Measurements from ENCODE around the gene B4GALNT3.
"Not testable (repeated sequence)": the region's sequence is repeated elsewhere in the genome, so short reads cannot be mapped to it uniquely, and the experiment has no call there.

B4GALNT3 gene

GRCh38 chr12:575948-576614, 116.3 kb downstream of the B4GALNT3 start:
- no peak for DNase-seq (ENCODE audit: low read depth)

- DNase-seq (ENCODE audit: low read depth) = no peak
These were observed 116.9 kb downstream of the B4GALNT3 start for GRCh38 chr12:576615-577110.

- not testable (repeated sequence) for DNase-seq (ENCODE audit: low read depth)
These were observed 118.4 kb downstream of the B4GALNT3 start for GRCh38 chr12:577994-578747.

- no peak for DNase-seq (ENCODE audit: low read depth)
These were observed 119.1 kb downstream of the B4GALNT3 start for GRCh38 chr12:578748-579419.

GRCh38 chr12:579420-580110, 119.8 kb downstream of the B4GALNT3 start:
- no peak for DNase-seq (ENCODE audit: low read depth)

GRCh38 chr12:580813-581212, 121.1 kb downstream of the B4GALNT3 start:
- DNase-seq (ENCODE audit: low read depth) = no peak

- no peak for DNase-seq (ENCODE audit: low read depth)
These were observed 121.6 kb downstream of the B4GALNT3 start for GRCh38 chr12:581321-581720.

GRCh38 chr12:581746-582145, 122.0 kb downstream of the B4GALNT3 start:
- no peak for DNase-seq (ENCODE audit: low read depth)

- DNase-seq (ENCODE audit: low read depth) = no peak
These were observed 123.6 kb downstream of the B4GALNT3 start for GRCh38 chr12:583251-583869.

GRCh38 chr12:585062-586061, 125.6 kb downstream of the B4GALNT3 start:
- DNase-seq (ENCODE audit: low read depth) = no peak

- no peak for DNase-seq (ENCODE audit: low read depth)
These were observed 126.8 kb downstream of the B4GALNT3 start for GRCh38 chr12:586318-587071.

GRCh38 chr12:587132-588023, 127.6 kb downstream of the B4GALNT3 start:
- DNase-seq (ENCODE audit: low read depth) = no peak

GRCh38 chr12:588024-588322, 128.2 kb downstream of the B4GALNT3 start:
- no peak for DNase-seq (ENCODE audit: low read depth)

GRCh38 chr12:588646-589045, 128.9 kb downstream of the B4GALNT3 start:
- DNase-seq (ENCODE audit: low read depth) = no peak

- DNase-seq (ENCODE audit: low read depth) = no peak
These were observed 130.5 kb downstream of the B4GALNT3 start for GRCh38 chr12:590206-590750.

GRCh38 chr12:591167-592023, 131.7 kb downstream of the B4GALNT3 start:
- DNase-seq (ENCODE audit: low read depth) = no peak

- no peak for DNase-seq (ENCODE audit: low read depth)
These were observed 132.3 kb downstream of the B4GALNT3 start for GRCh38 chr12:592024-592505.
